GM21423 (cell line): ENCODE measurements around the gene MARF1.
"Not testable (repeated sequence)": the region's sequence is repeated elsewhere in the genome, so short reads cannot be mapped to it uniquely, and the experiment has no call there.

Source experiments
- ATAC-seq: cut with Tn5 transposase; IDR thresholded peaks from one replicate; pipeline ENCODE4 v1.9.1; 2021; ENCODE audit warnings: mild to moderate bottlenecking, moderate library complexity; ENCODE audit not compliant: unreplicated experiment

The MARF1 gene

DNA sequence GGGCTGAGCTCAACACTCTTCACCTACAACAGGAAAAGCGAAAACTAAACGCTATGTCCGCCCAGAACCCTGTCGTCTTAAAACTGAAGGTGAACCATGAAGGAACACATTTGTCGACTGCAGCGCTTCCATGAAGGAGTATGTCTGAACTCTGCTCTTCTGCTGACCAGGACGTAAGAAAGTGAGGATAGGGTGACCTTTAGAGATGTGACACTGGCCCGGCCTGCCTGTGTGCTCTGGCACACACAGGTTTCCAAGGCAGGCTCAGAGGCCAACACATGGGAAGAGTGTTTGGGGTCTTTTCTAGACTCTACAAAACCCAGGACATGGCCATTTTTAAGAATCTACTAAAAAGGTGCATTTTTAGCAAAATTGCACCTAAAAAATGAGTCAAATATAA, 21.1 kb downstream of the MARF1 start:
- ATAC-seq, result no peak

DNA sequence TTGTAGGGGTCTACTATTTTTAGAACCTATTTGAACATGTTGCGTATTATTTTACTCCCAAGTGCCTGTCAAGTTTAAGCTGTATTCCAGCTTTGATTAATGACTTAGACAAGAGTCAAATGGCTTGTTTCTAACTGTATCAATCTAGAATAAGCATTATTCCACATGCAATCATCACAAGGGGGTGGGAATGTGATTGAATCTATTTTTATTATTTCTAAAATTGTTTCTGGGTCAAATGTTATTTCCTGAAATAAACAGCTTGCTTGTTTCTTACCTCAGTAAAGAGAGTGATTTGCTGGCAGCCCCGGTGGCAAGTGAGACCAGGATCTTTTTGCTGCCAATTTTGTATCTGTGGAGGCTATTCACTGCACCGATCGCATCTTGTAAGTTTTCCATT, 21.5 kb downstream of the MARF1 start:
- no peak for ATAC-seq

DNA sequence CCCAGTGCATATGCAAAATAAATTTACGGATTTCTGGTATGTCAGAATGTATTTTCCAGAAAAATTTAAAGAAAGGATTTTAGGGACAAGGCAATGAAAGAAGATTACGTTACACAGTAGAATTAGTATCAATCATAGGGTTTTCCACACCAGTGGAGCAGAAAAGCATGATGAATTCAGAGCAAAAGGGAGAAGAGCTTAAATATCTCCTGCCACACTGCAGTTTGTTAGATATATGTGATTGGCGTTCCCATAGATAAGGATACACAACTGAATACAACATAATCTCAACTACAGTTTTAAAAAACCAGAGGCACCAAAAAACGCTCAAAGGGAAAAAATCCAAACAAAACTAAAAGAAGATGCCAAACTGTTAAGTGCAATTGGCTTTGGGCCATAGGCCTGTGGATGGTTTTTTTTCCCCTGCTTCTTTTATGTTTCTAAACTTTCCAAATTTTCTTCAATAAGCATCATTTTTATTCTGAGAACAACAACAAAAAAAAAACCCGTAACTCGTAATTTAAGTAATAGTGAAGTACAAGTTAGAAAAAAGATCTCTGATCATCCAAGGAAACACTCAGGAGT, 22.3 kb downstream of the MARF1 start:
- no peak for ATAC-seq

- no peak for ATAC-seq
These were observed 24.6 kb downstream of the MARF1 start for GRCh38 chr16:15618392-15618791.

- ATAC-seq, result no peak
These were observed 25.1 kb downstream of the MARF1 start for GRCh38 chr16:15617901-15618300.

DNA sequence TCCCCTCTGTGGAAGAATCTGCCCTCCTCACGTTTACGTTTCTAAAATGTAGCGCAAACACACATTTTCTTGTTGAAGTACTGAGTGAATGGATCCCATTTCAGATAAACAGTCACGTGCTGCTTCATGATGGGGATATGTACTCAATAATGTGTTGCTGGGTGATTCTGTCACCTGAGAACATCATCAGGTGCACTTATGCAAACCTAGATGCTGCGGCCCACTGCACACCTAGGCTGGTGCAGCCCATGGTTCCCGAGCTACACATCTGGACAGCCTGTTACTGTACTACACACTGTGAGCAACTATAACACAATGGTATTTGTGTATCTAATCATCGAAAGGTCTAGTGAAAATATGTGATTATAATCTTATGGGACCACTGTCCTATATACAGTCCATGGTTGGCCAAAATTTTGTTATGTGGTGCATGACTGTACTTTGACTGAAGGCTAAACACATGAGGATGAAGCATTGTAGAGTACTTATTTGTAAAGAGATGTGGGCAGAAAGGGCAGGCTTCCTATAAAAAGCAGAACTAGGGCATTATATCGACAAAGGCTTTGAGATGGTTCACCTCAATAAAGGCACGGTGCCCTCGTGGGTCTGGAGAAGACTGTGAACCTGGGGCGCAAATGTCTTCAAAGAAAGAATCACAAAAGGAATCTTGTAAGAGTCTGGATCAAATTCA, 26.3 kb downstream of the MARF1 start:
- no peak for ATAC-seq

DNA sequence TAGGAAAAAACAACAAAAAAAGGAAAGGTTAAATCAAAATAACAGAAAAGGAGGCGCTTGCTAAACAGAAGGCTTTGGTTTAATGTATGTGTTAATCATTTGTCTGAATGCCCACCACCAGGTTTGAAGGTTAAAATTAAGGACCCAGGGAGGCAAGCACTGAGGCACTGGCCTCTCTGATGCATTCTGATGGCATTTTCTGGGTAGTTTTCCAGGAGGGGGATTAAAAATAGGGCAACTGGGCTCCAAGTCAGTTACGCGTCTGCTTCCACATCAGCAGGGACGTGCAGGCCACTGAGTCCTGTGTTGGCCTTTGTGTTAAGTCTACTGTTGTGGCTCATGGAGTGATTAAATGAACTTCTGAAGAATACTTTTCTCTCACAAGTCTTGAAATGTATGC, 26.9 kb downstream of the MARF1 start:
- ATAC-seq, result no peak

- no peak for ATAC-seq
These were observed 29.3 kb downstream of the MARF1 start for GRCh38 chr16:15613676-15614075.

DNA sequence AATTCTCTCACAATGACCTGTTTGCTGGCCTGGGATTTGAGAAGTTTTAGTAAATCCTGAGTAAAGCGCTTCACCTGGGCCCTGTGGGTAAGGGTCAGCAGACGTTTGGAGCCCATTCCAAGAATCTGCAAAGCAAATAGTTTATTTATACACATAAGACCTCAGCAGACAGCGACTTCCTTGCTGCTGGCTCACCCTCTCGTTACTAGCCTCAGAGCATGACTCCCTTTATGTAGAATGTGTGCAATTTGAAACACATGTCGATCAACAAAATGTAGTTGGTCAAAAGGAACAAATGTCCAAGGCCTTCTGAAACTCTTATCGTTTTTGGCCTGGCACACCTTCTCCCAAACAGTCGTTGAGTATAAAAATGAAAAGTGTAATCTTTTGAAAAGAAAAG, 31.3 kb downstream of the MARF1 start:
- ATAC-seq, result no peak

DNA sequence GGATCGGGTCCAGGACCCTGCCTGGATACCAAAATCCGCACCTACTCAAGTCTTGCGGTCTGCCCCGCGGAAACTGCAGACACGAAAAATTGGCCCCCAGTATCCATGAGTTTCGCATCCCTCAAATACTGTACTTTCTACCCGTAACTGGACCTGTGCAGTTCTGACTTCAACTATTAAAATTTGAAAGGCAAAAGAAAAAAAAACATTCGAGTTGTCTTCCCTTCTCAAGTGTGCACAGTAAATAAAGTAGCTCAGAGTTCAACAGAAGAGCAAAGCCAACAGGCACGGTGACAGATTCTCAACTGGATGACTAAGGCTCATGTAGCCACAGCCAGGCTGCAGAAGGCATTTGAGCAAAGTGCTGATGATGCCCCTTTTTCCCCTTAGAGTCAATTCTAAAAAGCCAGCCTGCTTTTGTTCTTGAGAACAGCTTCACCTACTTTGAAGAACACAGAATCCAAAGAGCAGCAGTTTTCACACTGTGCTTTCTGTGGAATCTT, 32.5 kb downstream of the MARF1 start:
- no peak for ATAC-seq

DNA sequence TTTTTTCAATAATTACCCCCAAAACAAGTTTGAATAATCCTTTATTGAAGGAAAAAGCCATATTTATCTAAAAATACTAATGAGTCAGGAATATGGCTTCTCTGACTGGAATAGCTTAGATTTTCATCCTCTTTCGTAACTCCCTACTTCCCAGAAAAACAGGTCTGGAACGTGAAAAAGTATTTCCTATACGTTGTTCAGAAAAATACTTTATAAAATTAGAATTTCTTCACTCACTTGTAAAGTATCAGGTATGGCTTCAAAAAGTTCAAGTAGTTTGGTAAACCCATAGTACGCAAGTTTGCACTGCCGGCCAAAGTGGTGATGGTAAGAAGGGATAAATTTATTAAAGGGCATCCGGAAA, 33.7 kb downstream of the MARF1 start:
- no peak for ATAC-seq

GRCh38 chr16:15608398-15609285, 34.3 kb downstream of the MARF1 start:
- ATAC-seq, result no peak

DNA sequence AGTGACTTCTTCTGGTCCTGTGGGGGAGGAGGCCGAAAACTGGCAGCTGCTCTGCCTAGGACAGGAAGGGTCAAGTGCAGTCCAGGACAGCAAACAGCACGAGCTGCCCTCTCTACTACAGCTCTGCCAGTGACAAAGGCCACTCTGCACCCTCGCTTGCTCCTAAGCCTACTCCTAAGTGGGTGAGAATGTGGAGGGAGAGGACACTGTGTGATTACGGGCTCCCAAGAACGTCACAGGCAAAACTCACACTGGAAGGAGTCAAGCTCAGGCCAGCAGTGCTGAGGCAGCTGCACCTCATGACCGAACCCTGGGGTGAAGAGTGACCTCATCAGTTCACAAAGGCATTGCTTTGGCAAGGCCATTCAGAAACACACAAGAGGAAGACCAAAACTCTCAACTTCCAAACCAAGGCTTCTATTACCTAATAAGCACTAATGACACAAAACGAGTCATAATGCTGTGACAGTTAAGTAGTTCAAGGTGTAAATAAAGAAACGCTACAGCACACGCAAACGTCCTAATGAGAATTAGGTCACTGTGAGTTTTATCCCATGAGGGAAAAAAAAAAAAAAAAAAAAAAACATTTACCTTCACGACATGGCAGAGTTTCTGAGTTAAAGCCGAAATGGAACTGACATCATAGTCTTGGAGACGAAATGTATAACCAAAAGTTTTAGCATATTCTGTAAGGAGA, 35.1 kb downstream of the MARF1 start:
- no peak for ATAC-seq

GRCh38 chr16:15607221-15607699, 35.7 kb downstream of the MARF1 start:
- ATAC-seq, result not testable (repeated sequence)

GRCh38 chr16:15606518-15607220, 36.3 kb downstream of the MARF1 start:
- ATAC-seq, result no peak

GRCh38 chr16:15605839-15606517, 37.0 kb downstream of the MARF1 start:
- no peak for ATAC-seq

DNA sequence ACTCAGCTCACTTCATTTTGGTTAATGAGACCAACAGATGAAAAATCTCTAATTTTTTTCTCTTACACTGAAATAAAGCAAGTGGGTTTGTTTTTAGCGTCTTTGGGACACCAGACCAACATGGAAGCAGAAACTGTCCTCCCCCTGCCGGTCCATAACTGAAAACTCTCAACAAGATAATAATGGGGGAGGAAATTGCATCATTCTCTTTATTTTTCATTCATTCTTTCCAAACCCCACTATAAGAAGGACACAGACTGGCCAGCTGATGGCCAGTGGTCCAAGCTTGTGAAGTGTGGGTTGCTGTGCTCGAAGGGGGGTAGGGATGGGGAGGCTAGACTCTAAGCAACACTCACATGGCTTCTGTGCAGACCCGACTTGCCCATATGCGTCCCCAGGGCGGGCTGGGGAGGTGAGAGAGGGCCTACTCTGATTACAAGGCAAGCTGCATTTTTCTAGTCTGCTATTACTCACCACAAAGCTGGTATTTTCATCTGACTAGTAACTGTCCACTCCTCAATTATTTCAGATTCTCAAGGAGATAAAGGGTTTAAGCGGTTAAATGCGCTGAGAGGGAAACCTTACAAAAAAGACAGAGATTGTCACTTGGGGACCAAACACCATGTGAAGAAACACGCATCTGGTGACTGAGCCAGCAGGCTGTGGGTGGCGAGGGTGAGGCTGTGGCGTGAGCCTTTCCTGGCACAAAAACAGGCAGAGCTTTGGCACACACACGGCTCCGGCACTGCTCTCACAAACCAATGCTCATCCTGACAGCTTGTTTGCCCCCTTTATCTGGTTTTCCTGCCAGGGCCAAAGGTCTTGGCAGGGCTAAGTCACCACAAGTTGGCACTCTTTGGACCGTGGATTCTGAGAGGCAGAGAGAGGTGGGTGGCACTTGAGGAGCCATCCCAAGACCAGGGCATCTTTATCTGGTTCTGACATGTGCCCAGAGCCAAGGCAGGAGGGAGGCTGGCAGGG, 38.2 kb downstream of the MARF1 start:
- ATAC-seq, result no peak

DNA sequence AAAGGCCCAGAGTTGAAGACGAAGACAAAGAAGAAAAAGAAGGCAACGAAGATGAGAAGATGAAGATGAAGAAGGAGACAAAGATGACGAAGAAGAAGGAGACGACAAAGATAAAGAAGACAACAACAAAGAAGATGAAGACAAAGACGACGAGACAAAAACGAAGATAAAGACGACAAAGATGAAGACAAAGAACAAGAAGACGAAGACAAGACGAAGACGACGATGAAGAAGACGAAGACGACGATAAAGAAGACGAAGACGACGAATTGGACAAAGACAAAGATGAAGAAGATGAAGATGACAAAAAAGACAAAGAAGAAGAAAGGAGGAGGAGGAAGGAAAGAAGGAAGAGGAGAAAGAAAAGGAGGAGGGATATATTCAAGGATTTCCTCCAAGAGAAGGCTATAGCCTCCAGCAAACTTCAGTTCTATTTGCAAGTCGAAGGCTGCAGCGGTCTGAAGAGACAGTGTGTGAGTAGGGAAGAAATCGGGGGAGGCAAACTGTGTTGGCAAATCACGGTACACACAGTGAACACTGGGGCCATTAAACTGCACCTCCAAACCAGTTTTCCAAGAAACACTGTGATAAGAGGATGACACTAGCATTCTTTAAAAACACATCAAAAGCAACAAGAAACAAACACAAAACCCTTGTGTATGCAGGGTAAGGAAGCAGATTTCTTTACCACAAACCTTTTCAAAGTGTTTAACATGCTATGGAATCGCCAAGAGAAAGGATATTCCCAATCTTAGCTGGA, 40.5 kb downstream of the MARF1 start:
- ATAC-seq, result no peak
